Gastroesophageal sphincter (tissue), 4 donors: ENCODE data around the gene NOXO1. TPM values are rescaled to one million over a fixed set of nuclear protein-coding genes. Genes with fewer than 3 reads are reported as not detected.

Experiments used
- ATAC-seq: fragments of 150-250 bp; one replicate; pipeline ENCODE4 v1.9.1; 2016; ENCODE audit warnings: mild to moderate bottlenecking, moderate library complexity
- H3K27ac ChIP-seq, 4 donors: fragments of 200-600 bp; sonication (generic) in 3 of 4; 1 replicate in 3 of 4; 2 replicates in 1 of 4; pipeline ENCODE4 v1.5.1; 2016 to 2019
- H3K27me3 ChIP-seq: fragments of 200-600 bp; sonication (generic); one replicate; pipeline ENCODE4 v1.5.1; 2019
- H3K36me3 ChIP-seq, 2 donors: fragments of 200-600 bp; sonication (generic); one replicate each; pipeline ENCODE4 v1.5.1; 2019; ENCODE audit warnings: control low read depth in 1 of 2
- H3K4me1 ChIP-seq, 3 donors: fragments of 200-600 bp; sonication (generic); 1 replicate in 2 of 3; 2 replicates in 1 of 3; pipeline ENCODE4 v1.5.1; 2016 to 2019; ENCODE audit warnings: control low read depth in 2 of 3
- H3K4me3 ChIP-seq, 2 donors: fragments of 200-600 bp; sonication (generic); one replicate each; pipeline ENCODE4 v1.5.1; 2019; ENCODE audit warnings: mild to moderate bottlenecking in 1 of 2, moderate library complexity in 1 of 2
- H3K9me3 ChIP-seq, 3 donors: fragments of 200-600 bp; sonication (generic); one replicate each; pipeline ENCODE4 v1.5.1; 2017 to 2019; ENCODE audit warnings: control low read depth in 2 of 3
- EP300 ChIP-seq: sonication (generic); formaldehyde crosslinking; IDR thresholded peaks from one replicate; pipeline ENCODE4 v1.6.1; 2017; ENCODE audit warnings: antibody characterized with exemption, mild to moderate bottlenecking
- POLR2A ChIP-seq, 2 donors: fragments of 450-650 bp; IDR thresholded peaks; one replicate each; pipeline ENCODE4 v1.6.1; 2017; ENCODE audit warnings: antibody characterized with exemption in 2 of 2, mild to moderate bottlenecking in 2 of 2, moderate library complexity in 1 of 2
- POLR2AphosphoS5 ChIP-seq: sonication (generic); formaldehyde crosslinking; IDR thresholded peaks from one replicate; pipeline ENCODE4 v1.6.1; 2017; ENCODE audit warnings: antibody characterized with exemption
- WGBS, 2 donors: methylation state at CpG; one replicate each; pipeline ENCODE4 v1.1.5; 2018; ENCODE audit warnings: low coverage in 1 of 2; 5-methylcytosine and 5-hydroxymethylcytosine counted together
- total RNA-seq, 4 donors: library from RNA; depleted of rRNA; stranded (reverse); fragments of >200 nt; gene quantifications; one replicate each; pipeline ENCODE4 v1.1.0, GENCODE V29; 2016
- TF ChIP-seq, protein P1 (sequence below), 4 experiments: fragments of 200-600 bp in 2 of 4; fragments of 450-650 bp in 2 of 4; sonication (generic) in 1 of 4; IDR thresholded peaks; one replicate each; pipeline ENCODE4 v1.5.1; 2017 to 2019; ENCODE audit warnings: antibody characterized with exemption in 4 of 4, mild to moderate bottlenecking in 2 of 4, moderate library complexity in 2 of 4

The NOXO1 gene
- total RNA-seq, 4 donors from 2014 or later: 1.0 to 1.1 TPM; not detected in 2

GRCh38 chr16:1990351-1991134 lies 9.3 kb upstream of the NOXO1 start:
- H3K4me3 ChIP-seq: peak overlapping the region in 1 of 2 donors; percentile 30
- H3K27me3 ChIP-seq: peaks cover 52% of the 10 kb centered on the region
- no peaks in the 10 kb centered on the region for H3K9me3 ChIP-seq
- H3K27ac ChIP-seq: no peak overlapping the region
- ATAC-seq: no peak
- 3% methylated on average over 21 of the region's 50 CpGs; no CpG with 5 or more reads in 1 of the 2 donors for WGBS, 2 donors
- TF ChIP-seq POLR2A (IDR thresholded peaks at IDR 0.05): no peak
- peaks cover 0 to 20% of the 10 kb centered on the region in 2 donors for H3K36me3 ChIP-seq
- peaks cover 0 to 40% (median 21%) of the 10 kb centered on the region in 3 donors for H3K4me1 ChIP-seq

DNA sequence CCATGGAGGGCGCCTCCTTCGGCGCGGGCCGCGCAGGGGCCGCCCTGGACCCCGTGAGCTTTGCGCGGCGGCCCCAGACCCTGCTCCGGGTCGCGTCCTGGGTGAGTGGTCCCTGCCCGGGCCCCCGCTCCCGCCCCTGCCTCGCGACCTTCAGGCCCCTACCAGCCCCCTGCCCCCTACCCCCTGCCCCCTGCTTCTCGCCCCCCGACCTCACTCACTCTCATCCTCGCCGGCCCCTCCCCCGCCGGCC lies 8.8 kb upstream of the NOXO1 start:
- no peaks in the 10 kb centered on the region for H3K9me3 ChIP-seq
- no CpG with 5 or more reads among the region's 25 CpGs for WGBS, 2 donors
- H3K4me1 ChIP-seq: peaks cover 0 to 45% (median 25%) of the 10 kb centered on the region in 3 donors
- no peak for ATAC-seq
- H3K27me3 ChIP-seq: peaks cover 52% of the 10 kb centered on the region
- peak overlapping the region in 1 of 2 donors; percentile 30 for H3K4me3 ChIP-seq
- TF ChIP-seq EP300 (no peak), POLR2AphosphoS5 (no peak), POLR2A (IDR thresholded peaks at IDR 0.05) (no peak)
- TF ChIP-seq, protein P1, sequence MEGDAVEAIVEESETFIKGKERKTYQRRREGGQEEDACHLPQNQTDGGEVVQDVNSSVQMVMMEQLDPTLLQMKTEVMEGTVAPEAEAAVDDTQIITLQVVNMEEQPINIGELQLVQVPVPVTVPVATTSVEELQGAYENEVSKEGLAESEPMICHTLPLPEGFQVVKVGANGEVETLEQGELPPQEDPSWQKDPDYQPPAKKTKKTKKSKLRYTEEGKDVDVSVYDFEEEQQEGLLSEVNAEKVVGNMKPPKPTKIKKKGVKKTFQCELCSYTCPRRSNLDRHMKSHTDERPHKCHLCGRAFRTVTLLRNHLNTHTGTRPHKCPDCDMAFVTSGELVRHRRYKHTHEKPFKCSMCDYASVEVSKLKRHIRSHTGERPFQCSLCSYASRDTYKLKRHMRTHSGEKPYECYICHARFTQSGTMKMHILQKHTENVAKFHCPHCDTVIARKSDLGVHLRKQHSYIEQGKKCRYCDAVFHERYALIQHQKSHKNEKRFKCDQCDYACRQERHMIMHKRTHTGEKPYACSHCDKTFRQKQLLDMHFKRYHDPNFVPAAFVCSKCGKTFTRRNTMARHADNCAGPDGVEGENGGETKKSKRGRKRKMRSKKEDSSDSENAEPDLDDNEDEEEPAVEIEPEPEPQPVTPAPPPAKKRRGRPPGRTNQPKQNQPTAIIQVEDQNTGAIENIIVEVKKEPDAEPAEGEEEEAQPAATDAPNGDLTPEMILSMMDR (IDR thresholded peaks at IDR 0.05): no peak
- no peak overlapping the region for H3K27ac ChIP-seq
- peaks cover 0 to 25% of the 10 kb centered on the region in 2 donors for H3K36me3 ChIP-seq

DNA sequence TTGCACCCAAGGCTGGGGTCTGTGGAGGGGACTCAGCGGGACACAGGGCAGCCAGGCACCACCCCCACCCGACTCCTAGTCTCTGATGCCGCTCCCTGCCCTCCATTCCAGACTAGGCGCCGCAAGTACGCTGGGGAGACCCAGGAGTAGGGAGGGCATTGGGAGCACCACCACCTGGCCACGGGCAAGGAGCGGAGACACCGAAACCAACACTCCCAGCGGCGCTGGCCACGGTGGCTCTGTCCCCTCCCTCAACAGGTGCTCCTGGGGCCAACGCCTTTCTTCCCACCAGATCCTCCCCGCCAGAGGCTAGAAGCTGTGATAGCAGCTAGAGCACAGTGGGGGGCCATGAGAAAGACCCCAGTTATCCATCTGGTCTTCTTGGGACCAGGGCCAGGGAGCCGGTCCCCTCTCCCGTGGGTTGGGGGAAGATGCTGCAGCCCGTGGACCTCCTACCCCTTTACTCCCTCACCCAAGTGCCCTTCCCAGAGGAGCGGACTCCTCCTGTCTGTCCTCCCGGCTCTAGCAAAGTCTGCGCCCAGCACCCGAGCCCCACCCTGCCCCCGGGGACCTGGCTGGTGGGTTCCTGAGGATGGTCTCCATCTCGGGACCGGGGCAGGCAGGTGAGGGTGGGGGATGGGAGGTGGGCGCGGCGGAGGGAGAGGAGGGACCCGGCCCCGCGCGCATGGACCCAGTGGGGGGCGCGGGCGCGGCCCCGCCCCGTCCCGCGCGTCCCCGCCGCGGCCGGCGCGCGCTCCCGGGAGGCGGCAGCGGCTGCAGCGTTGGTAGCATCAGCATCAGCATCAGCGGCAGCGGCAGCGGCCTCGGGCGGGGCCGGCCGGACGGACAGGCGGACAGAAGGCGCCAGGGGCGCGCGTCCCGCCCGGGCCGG lies 8.2 kb upstream of the NOXO1 start, which contains the start of gene SYNGR3:
Gene SYNGR3, plus strand, starts transcription at position 762 of the 892 bp plus-strand sequence. CDS start 133 bp downstream, outside the sequence.
- H3K4me1 ChIP-seq: peaks cover 0 to 51% (median 30%) of the 10 kb centered on the region in 3 donors
- TF ChIP-seq, protein P1 (IDR thresholded peaks at IDR 0.05): no peak

GRCh38 chr16:1987198-1987597 lies 5.9 kb upstream of the NOXO1 start:
- Histone ChIP-seq H3K36me3 (peaks cover 0 to 25% of the 10 kb centered on the region in 2 donors), H3K27ac (no peak overlapping the region), H3K4me1 (peaks cover 0 to 58% (median 27%) of the 10 kb centered on the region in 3 donors), H3K4me3 (no peak overlapping the region), H3K27me3 (peaks cover 55% of the 10 kb centered on the region), H3K9me3 (no peaks in the 10 kb centered on the region)
- ATAC-seq: no peak
- TF ChIP-seq EP300: no peak
- no peak for TF ChIP-seq POLR2A (IDR thresholded peaks at IDR 0.05)
- TF ChIP-seq, protein P1 (IDR thresholded peaks at IDR 0.05): no peak
- no peak for TF ChIP-seq POLR2AphosphoS5
- WGBS, 2 donors: 84% methylated on average over 4 of the region's 10 CpGs; no CpG with 5 or more reads in 1 of the 2 donors

More for the DNA sequence above, 8.2 kb upstream of the NOXO1 start, which contains the start of gene SYNGR3:
- no CpG with 5 or more reads among the region's 67 CpGs for WGBS, 2 donors
- Histone ChIP-seq H3K4me3 (peak within 1 kb of the TSS in 1 of 2 donors; percentile 30), H3K9me3 (no peaks in the 10 kb centered on the region), H3K27ac (no peak within 1 kb of the TSS), H3K36me3 (peaks cover 0 to 25% of the 10 kb centered on the region in 2 donors), H3K27me3 (peaks cover 52% of the 10 kb centered on the region)
- ATAC-seq: no peak

DNA sequence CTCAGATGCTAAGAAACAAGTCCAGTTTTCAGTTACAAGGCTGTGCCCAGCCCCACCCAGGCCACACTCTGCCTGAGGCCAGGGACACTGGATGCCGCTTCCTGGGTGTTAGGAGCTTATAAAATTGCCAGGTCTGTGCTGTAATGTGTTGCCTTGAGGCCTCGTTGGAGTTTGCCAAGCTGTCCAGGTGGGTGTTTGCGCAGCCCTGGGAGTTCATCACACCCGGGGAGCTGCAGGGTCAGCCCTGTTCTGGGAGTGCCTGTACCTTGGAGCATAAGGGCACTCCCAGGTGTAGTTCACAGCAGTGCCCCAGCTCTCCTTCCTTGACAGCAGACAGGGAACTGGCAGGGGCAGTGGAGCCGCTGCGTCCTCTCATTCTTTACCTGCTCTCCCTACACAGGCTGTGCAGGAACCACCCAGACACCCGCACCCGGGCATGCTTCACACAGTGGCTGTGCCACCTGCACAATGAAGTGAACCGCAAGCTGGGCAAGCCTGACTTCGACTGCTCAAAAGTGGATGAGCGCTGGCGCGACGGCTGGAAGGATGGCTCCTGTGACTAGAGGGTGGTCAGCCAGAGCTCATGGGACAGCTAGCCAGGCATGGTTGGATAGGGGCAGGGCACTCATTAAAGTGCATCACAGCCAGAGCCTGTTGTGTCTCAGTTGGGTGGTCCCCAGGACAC lies 4.3 kb upstream of the NOXO1 start:
- peaks cover 0 to 43% (median 14%) of the 10 kb centered on the region in 3 donors for H3K4me1 ChIP-seq
- peaks cover 55% of the 10 kb centered on the region for H3K27me3 ChIP-seq
- peaks cover 0 to 25% of the 10 kb centered on the region in 2 donors for H3K36me3 ChIP-seq
- WGBS, 2 donors: no CpG with 5 or more reads among the region's 14 CpGs
- no peak overlapping the region for H3K27ac ChIP-seq
- no peaks in the 10 kb centered on the region for H3K9me3 ChIP-seq
- no peak overlapping the region for H3K4me3 ChIP-seq
- no peak for ATAC-seq
- TF ChIP-seq POLR2A (IDR thresholded peaks at IDR 0.05): no peak
- no peak for TF ChIP-seq POLR2AphosphoS5
- TF ChIP-seq EP300: no peak
- TF ChIP-seq, protein P1 (IDR thresholded peaks at IDR 0.05): no peak
